BLaER1 treated with 17β-estradiol and CSF1 and Interleukin-3, amounts not matched to agents 10 nM and 100 nM (cell line): ENCODE measurements around the gene ARSJ.

Source experiments
- H3K27ac ChIP-seq, 11 experiments: shearing (Covaris generic); formaldehyde crosslinking; 2 replicates each; pipeline ENCODE4 v1.8.1; 2022
- H3K27me3 ChIP-seq, 11 experiments: shearing (Covaris generic); formaldehyde crosslinking; 2 replicates each; pipeline ENCODE4 v1.8.1; 2022
- H3K36me3 ChIP-seq, 11 experiments: shearing (Covaris generic); formaldehyde crosslinking; 2 replicates each; pipeline ENCODE4 v1.8.1; 2022
- H3K4me1 ChIP-seq, 10 experiments: shearing (Covaris generic); formaldehyde crosslinking; 2 replicates each; pipeline ENCODE4 v1.8.1; 2022
- H3K4me2 ChIP-seq, 11 experiments: shearing (Covaris generic); formaldehyde crosslinking; 2 replicates each; pipeline ENCODE4 v1.8.1; 2022
- H3K4me3 ChIP-seq, 10 experiments: shearing (Covaris generic); formaldehyde crosslinking; 2 replicates each; pipeline ENCODE4 v1.8.1; 2022
- H3K9ac ChIP-seq, 11 experiments: shearing (Covaris generic); formaldehyde crosslinking; 2 replicates each; pipeline ENCODE4 v1.8.1; 2022
- H3K9me3 ChIP-seq, 11 experiments: shearing (Covaris generic); formaldehyde crosslinking; replicated peaks in 1 of 11; 2 replicates each; pipeline ENCODE4 v1.8.1; 2022
- H4K20me1 ChIP-seq, 11 experiments: shearing (Covaris generic); formaldehyde crosslinking; 2 replicates each; pipeline ENCODE4 v1.8.1; 2022
- Cebpa-rat ChIP-seq, 11 experiments: shearing (Covaris generic); IDR thresholded peaks; 2 replicates each; pipeline ENCODE4 v1.8.1; 2022

The ARSJ gene

DNA sequence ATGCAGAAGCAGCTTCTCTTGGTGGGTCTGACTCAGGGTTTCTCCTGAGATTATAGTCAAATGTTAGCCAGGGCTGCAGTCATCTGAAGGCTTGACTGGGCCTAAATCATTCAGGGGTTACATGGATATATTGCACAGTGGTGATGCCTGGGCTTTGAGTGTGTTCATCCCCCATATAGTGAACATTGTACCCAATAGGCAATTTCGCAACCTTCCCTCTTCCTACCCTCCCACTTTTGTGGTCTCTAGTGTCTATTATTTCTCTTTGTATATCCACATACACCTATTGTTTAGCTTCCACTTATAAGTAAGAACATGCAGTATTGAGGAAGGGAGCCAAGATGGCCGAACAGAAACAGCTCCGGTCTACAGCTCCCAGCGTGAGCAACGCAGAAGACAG, 127.6 kb downstream of the ARSJ start:
- Histone ChIP-seq H3K9me3 (peaks cover 0 to 8% (median 0%) of the 10 kb centered on the region in 11 experiments; a peak in 4 of 22 replicates), H3K27ac (no peak overlapping the region), H3K4me3 (no peak overlapping the region), H3K4me2 (peak overlapping the region in 1 of 11 experiments; percentile 20; a peak in 1 of 22 replicates), H3K4me1 (peaks cover 0 to 5% (median 0%) of the 10 kb centered on the region in 10 experiments; a peak in 1 of 20 replicates), H3K9ac (no peak overlapping the region), H4K20me1 (no peaks in the 10 kb centered on the region), H3K36me3 (no peaks in the 10 kb centered on the region), H3K27me3 (no peaks in the 10 kb centered on the region)
- 0 out of 22 replicates have a peak, but pooled peaks of 1 of the 11 experiments have one; percentile 26 for TF ChIP-seq Cebpa-rat (IDR thresholded peaks at IDR 0.05)
